GM18498 (cell line): ENCODE results near the gene CLDN9.

ENCODE experiments used
- ATAC-seq: cut with Tn5 transposase; IDR thresholded peaks from one replicate; pipeline ENCODE4 v1.9.1; 2021; ENCODE audit warnings: mild to moderate bottlenecking, moderate library complexity; ENCODE audit not compliant: unreplicated experiment

Gene CLDN9

DNA sequence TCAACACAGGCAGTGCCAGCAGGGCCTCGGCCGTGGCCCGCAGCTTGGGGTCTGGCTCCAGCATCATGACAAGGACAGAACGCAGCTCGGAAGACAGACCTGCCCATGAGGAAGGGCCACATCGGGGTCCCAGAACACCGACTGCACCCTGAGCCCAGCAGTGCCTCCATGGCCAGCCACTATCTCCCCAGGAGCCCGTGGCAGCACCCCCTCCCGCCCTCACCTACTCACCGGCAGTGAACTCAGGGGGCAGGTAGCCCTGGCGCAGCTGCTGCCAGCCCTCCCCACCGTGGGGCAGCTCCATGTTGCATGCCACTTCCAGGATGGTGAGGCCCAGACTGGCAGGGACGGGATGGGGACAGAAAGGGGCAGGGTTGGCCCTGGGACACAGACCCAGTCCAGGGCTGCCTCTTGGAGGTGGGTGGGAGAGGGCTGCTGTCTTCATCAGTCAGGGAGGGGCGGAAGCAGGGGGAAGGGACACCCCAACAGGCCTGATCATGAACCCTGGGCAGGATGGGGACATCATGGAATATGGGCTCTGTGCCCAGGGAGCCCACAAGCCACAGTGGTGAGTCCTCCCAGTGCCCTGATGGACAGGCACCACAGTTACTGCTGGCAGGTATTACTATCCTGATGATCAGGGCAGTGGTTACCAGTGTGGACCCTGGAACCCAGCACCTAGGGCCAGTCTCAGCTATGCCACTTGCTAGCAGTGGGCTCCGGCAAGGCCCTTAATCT is 38.2 kb upstream of the CLDN9 start:
- no peak for ATAC-seq

DNA sequence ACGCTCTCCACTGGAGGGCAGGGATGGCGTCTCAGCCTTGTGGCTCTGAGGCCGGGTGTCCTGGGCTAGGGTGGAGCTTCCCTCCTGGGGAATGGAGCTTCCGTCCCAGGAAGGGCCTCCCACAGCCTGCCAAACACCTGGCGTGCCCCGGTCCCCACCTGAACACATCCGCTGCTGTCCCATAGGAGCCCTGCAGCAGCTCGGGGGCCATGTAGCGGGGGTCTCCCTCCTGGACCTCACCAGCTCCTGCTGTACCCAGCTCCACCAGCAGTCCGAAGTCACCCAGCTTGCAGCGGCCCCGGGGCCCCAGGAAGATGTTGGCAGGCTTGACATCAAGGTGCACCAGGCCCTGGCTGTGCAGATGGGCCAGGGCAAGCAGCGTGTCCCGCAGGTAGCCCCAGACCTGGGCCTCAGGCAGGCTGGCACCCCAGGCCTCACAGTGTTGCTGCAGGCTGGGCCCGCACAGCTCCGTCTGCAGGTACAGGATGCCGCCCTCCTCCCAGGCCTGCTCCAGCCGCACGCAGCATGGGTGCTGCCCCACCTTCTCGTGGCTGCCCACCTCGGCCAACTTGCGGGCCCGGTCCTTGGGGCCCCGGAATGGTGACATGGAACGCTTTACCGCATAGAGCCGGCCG is 37.4 kb upstream of the CLDN9 start:
- no peak for ATAC-seq

DNA sequence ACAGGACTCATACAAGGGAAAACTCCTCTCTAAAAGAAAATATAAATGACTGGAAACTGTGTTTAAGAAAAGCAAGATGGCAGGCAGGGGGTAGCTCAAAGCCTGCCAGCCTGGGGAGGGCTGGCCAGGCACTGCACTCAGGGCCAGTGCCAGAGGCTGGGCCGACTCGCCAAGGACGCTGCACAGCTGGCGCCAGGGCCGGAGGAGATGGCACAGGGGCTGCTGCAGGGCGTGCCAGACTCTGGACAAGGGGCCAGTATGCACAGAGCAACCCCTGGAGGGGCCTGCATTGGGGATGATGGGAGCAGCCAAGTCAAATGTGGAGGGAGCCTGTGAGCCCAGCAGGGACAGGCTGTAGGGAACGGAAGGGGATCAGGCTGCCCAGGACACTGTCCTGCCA is 36.5 kb upstream of the CLDN9 start:
- ATAC-seq = no peak

DNA sequence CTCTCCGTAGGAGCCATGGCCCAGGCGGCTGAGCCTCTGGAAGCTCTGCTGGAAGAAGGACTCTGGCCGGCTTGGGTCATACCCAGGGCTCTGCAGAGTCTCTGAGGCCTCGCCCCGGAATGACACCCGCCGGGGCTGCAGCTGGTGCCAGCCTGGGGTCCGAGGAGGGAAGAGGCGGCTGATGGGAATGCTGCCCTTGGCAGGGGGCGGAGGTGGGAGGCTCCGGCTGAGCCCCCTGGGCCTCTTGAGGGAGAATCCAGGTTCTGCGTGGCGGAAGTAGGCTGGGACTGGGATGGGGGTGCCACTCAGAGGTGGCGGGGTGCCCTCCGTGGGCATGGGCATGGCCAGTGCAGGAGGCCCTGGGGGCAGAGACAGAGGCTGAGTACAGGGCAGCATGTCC is 36.0 kb upstream of the CLDN9 start:
- ATAC-seq = no peak

DNA sequence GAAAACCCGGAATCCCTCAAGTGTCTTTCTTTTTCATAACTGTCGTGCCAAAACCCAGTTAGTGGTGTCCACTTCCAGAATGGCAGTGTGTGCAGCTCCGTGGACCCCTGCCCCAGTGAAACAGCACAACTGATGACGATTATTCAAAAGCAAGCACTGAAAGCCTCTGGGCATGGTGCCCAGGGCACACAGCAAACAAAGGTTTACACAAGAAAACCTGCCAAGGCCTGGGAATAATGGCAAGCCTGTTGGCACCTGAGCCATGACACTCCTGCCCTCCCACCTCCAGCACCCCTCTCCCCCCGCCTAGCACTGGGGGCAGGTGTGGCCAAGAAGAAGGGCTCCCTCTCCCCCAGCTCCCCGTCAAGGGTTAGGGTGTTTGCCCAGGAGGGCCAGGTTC is 35.3 kb upstream of the CLDN9 start:
- no peak for ATAC-seq

DNA sequence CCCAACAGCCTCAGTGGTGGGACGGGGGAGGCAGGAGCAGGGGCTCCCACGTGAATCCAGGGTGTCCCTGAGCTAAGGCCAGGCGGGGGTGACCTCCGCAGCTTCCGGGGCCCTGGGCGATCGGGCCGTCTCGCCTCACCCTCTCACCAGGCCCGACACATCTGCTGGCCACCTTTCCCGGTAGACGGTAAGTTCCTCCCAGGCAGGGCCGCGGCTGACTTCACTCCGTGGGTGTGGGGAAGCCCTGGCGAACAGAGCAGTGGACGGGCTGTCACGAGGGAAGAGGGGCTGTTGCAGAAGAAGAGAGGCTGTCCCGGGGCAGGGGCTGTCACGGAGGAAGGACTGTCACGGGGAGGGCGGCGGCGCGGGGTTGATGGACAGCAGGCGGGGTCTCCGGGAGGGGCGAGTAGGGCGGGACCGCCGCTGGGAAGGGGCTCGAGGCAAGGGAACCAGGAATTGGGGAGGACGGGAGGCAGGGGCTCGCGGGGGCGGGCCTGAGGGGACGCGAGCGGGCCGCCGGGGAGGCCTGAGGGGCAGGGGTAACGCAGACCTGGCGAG is 33.0 kb upstream of the CLDN9 start:
- no peak for ATAC-seq

DNA sequence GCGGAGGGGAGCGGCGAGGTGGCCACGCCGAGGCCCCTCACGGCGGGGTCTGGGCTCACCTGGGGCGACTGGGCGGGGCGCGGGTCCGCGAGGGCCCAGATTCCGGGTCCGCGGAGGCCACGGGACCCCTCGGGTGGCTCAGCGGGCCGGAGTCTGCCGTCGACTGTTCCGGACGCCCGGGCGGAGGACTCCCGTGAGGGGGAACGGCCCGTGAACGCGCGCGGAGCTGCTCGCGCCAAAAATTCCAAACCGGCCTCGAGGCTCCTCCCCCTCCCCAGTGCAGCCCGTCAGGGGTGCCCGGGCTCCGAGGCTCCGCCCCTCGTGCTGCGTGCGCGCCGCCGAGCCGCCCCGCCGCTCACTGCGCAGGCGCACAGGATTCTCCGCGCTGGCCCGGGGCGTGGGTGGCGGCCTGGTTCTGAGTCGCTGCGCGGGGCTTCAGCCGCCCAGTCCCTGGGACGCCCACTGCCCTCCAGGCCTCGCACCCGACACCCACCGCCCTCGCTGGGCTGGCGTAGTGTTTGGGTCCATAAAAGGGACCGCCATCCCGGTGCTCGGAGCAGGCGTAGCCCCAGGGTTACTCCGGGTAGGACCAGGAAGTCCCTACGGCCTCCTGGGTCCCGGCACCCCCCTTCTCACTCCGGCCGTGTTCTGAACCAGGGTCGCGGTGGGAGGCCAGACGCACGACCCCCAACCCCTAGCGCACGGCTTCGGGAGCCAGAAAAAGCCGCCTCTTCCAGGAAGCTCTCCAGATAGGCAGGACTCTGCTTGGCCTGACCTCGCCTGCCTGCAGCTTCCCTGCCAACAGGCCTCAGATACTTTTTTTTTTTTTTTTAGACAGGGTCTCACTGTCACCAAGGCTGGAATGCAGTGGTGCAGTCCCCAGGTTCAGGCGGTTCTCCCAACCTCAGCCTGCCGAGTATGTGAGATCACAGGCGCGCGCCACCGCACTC is 32.2 kb upstream of the CLDN9 start, which contains the start of gene PKMYT1:
Gene PKMYT1 (minus strand): TSS at position 220 of the 950 bp plus-strand sequence. CDS start 789 bp downstream, outside the sequence.
- peak; percentile 82 for ATAC-seq

DNA sequence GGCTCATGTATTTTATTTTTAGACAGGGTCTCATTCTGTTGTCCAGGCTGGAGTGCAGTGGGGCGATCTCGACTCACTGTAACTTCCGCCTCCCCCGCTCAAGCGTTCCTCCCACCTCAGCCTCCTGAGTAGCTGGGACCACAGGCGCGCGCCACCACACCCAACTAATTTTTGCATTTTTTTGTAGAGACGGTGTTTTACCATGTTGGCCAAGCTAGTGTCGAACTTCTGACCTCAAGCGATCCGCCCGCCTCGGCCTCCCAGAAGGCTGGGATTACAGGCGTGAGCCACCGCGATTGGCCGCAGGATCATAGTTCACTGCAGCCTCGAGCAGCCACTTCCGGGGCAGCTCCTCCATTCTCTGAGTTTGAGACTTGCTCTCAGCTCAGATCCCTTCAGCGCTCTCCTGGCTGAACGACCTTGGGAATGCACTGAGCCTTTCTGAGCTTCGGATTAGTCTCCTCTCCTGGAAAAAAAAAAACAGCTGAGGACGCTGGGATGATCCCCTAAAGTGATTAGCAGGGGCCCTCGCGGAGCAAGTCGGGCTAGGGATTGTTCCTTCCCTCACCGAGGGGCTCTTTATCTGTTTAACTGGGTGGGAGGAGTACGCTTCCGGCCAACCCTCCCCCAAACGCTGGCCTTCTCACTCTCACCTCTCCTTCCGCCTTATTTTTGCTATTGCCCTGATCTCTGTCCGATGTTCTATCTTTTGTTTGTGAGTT is 31.4 kb upstream of the CLDN9 start:
- no peak for ATAC-seq

DNA sequence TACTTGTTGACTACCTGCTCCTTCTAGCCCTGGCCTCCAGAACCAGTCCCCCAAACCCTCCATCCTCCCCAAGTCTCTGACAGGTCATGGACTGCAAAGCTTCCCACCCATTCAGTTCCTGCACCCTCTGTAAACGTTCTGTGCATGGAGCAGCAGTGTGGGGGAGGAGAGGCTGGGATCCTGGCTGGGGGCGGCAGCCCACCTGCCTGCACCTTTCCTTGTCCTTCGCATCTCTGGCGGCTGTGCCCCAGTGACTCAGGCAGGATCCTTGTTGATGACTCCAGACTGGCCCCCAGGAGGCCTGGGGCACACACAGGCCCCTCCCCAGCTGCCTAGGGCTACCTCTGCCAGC is 30.8 kb upstream of the CLDN9 start:
- no peak for ATAC-seq

DNA sequence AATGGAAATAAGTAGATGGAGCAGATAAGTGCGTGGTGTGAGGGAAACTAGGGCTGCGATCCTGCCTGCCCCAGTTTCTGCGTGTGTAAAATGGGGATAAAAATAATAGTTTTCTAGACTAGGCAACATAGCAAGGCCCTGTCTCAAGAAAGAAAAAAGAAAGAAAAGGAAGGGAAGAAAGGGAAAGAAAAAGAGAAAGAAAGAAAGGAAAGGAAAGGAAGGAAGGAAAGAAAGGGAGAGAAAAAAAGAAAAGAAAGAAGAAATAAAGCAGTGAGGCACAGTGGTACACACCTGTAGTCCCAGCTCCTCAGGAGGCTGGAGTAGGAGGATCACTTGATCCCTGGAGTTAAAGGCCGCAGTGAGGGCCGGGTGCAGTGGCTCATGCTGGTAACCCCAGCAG is 30.3 kb upstream of the CLDN9 start:
- ATAC-seq = no peak

DNA sequence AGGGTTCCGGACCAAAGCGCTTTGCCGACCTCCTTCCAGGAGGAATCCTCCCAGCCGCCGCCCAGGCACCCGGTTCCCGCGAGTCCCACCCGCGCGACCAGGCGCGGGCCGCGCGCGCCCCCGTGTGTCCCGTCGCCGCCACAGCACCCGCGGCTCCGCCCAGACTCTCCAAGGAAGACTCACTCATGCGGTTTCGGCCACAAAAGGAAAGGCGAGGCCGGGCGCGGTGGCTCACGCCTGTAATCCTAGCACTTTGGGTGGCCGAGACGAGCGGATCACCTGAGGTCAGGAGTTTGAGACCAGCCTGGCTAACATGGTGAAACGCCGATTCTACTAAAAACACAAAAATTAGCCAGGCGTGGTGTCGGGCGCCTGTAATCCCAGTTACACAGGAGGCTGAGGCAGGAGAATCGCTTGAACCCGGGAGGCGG is 29.0 kb upstream of the CLDN9 start:
- peak; percentile 43 for ATAC-seq

DNA sequence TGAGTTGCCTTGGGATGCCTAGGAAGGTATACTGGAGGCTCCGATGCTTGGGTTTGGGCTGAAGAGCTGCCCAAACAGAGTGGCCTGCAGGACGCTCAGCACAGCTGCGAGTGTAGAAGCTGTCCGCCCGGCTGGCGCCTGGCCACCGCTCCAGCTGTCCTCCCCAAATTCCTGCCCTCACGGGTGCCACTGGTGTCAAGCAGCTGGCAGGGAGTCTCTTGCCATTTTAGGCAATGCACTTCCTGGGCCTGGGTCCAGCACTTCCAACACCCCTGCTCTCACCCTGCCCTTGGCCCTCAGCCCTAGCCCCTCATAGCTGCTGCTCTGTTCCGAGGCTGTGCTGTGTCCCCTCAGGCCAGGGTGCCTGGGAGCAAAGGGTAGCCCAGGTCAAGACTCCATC is 27.3 kb upstream of the CLDN9 start:
- no peak for ATAC-seq

DNA sequence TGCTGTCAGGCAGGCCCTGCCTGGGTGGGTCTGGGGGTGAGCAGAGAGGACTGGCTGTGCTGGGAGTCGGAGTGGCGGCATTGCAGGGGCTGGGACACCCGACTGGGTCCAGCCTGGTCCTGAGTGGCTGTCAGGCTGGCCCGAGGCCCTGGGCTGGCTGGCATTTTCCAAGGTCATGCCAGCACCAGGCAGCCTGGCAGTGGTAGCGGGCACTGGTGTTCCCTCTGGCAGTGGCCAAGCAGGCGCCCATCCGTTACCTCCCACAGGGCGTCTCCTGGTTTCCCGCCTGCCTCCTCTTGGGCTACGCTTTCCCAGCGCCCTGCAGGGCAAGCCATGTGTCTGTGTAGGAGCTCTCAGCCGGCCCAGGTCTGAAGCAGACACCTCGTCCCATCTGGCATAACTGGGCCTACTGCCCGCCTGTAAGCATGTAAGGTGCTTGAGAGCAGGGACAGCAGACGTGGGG is 26.8 kb upstream of the CLDN9 start:
- ATAC-seq = no peak

DNA sequence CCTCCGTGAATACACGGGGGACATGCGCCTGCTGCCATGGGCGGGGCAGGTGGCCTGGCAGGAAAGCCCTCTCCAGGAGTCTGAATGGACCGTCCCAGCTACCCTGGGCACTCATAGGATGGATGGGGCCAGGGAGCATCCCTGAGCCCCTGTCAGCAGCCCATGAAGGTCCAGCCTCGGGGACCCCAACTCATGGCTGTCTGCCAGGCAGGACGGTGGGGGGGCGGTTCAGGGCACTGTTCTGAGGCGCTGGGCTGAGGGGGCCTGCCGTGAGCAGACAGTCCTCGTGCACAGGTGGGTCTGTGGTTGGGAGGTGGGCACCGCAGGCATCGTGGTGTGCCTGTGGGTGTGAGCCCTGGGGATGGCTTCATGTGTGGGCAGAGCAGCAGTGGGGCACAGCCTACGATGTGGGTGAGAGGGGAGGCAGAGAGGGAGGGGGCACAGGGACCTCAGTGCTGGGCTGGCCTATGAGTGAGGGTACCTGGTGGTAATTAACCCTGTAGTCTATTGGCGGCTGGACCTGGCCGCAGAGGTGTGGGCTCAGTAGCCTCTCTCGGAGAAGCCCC is 26.0 kb upstream of the CLDN9 start:
- no peak for ATAC-seq

DNA sequence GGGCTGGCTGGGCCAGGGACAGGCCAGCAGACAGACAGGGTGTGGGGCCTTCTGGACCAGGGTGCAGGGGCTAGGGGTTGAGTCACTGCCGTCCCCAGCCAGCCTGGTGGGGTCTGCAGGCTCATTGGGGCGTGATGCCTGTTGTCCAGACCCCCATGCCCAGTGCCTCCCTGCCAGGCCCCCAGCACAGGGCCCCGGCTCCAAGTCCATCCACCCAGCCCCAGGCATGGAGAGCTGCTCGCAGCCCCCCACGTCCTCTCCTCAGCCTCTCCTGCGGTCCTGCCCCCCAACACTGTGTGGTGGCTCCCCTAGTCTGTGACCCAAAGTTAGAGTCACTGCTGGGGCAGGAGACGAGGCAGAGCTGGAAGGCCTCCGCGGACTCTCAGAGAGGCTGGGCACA is 25.4 kb upstream of the CLDN9 start:
- no peak for ATAC-seq

DNA sequence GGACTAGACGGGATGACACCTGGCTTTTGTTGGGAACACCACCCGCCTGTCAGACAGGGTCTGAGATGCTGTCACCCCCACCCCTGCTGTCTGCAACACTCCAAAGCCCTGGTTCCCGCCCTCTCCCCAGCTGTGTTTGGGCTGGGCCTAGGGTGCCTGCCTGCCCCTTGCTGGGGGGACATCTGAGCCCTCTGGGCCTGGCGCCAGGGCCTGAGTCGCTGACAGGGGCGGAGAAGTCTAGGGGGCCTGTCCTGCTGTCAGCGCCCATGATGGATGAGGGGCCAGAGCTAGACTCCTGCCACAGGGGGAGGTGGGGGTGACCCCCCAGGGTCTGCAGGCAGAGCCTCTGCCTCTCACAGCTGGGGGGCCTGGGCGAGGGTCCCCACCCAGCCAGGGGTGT is 24.9 kb upstream of the CLDN9 start:
- ATAC-seq = no peak

DNA sequence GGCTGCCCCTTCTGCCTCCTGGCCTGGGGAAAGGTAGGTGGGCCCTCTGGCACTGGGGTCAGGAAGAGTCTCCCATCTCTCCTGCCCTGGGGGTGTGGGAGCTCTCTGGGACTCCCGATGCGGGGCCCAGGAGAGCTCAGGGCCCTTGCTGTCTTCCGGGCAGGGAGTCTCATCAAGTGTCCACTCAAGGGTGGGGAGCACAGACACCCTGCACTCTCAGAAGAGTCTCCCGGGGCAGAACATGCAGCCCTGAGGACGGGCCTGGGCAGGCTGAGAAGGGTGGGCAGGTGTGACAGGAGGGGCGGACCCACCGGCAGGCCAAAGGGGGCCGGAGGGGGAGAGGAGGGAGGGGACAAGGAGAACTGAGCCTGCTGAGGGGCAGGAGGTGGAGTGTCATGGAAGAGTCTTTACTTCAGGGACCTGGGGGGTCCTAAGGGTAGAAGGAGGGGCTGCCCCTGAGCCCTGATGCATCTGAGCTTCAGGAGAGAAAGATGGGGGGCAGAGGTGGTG is 24.1 kb upstream of the CLDN9 start:
- no peak for ATAC-seq

DNA sequence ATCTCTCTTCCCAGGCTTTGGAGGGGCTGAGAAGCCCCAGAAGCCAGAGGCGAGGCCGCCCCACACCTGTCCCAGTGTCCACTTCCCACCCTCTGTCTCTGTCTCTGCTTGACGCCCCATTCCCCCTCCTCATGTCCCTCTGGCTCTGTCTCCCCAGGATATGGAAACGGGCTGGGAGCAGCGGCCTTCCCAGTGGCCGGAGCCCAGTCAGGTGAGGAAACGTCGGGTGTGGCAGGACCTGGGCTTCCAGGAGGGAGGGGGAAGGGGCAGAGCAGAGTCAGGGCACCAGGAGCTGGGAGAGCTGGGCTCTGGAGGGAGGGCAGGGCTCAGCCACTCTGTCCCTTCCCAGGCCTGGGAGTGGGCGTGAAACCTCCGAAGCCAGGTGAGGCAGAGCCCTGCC is 21.8 kb upstream of the CLDN9 start:
- no peak for ATAC-seq

DNA sequence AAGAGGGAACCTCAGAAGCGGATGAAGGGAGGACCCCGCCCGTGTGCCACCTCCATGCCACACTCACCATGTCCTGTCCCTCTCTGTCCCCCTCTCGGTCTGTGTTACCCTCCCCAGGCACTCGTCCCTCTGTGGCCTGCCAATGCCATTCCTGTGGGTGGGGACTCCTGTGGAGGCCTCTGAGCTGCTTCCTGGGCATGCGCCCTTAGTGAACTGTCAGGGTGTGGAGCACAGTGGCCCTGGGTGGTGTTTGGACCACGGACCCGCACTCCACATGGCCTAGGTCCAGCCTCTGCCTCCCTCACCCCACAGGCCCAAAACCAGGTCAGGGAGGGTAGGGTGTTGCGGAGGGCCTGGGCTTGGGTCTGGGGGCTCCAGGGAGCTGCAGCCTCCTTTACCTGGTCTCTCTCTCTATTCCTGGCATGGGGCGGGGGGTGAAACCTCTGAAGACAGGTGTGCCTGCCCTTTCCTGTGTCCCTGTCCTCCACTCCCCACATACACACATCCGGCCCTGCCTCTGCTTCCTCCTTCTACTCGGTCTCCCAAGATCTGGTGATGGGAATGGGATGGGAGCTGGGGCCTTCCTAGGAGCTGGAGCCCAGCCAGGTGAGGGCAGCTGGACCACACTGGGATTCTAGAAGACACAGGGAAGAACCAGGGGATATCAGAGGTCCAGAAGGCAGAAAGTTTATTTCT is 21.0 kb upstream of the CLDN9 start:
- no peak for ATAC-seq
